Stimulated activated CD4-positive, alpha-beta T cell treated with anti-CD3 and anti-CD28 coated beads, Interleukin-1b, Interleukin-23, amount 100 ng/mL, for 1 hour (primary cell): ENCODE measurements around the gene MAP4K2.

Experiments
- DNase-seq, 2 donors: peaks; one replicate each; pipeline ENCODE4 v3.0.0-alpha.2; 2020; ENCODE audit warnings: low read depth in 2 of 2

Gene MAP4K2

GRCh38 chr11:64767344-64768299, 35.4 kb downstream of the MAP4K2 start:
- peak in 1 of 2 donors; percentile 71 for DNase-seq

- no peak for DNase-seq
These were observed 36.1 kb downstream of the MAP4K2 start for GRCh38 chr11:64766881-64767280.

- DNase-seq: no peak
These were observed 37.0 kb downstream of the MAP4K2 start for GRCh38 chr11:64765851-64766665.

GRCh38 chr11:64765291-64765850, 37.6 kb downstream of the MAP4K2 start:
- no peak for DNase-seq

GRCh38 chr11:64764753-64765152, 38.3 kb downstream of the MAP4K2 start:
- no peak for DNase-seq

- no peak for DNase-seq
These were observed 38.9 kb downstream of the MAP4K2 start for GRCh38 chr11:64764040-64764611.

- DNase-seq: no peak
These were observed 39.4 kb downstream of the MAP4K2 start for GRCh38 chr11:64763526-64764039.

- no peak for DNase-seq
These were observed 40.1 kb downstream of the MAP4K2 start for GRCh38 chr11:64762674-64763525.

GRCh38 chr11:64762277-64762673, 40.7 kb downstream of the MAP4K2 start:
- DNase-seq: no peak

GRCh38 chr11:64760759-64761420, 42.1 kb downstream of the MAP4K2 start:
- DNase-seq: no peak

- no peak for DNase-seq
These were observed 43.0 kb downstream of the MAP4K2 start, which contains the start of gene PYGM for GRCh38 chr11:64759722-64760719. PYGM (minus strand) TSS chr11:64759974; CDS start chr11:64759898, 76 bp downstream.

- no peak for DNase-seq
These were observed 43.8 kb downstream of the MAP4K2 start for GRCh38 chr11:64759131-64759721.

- no peak for DNase-seq
These were observed 44.5 kb downstream of the MAP4K2 start for GRCh38 chr11:64758330-64759079.

- DNase-seq: no peak
These were observed 45.3 kb downstream of the MAP4K2 start for GRCh38 chr11:64757549-64758329.

- DNase-seq: no peak
These were observed 47.2 kb downstream of the MAP4K2 start for GRCh38 chr11:64755681-64756361.

GRCh38 chr11:64754919-64755662, 47.9 kb downstream of the MAP4K2 start:
- no peak for DNase-seq
